Bone marrow (tissue), 2 donors: ENCODE results near the gene ZKSCAN1.
"Not testable (repeated sequence)": the region's sequence is repeated elsewhere in the genome, so short reads cannot be mapped to it uniquely, and the experiment has no call there.

Source experiments
- DNase-seq, 2 donors: peaks; one replicate each; lab custom pipeline; 2025; lab: John Stamatoyannopoulos, UW

The ZKSCAN1 gene

GRCh38 chr7:100015232-100016214 is at the start of gene ZKSCAN1:
Gene ZKSCAN1 (plus strand): TSS chr7:100015596. CDS start chr7:100023507, 7,911 bp downstream.
- DNase-seq: peak; percentile 62 to 77

- DNase-seq: no peak
These were observed 46.1 kb upstream of the ZKSCAN1 start for GRCh38 chr7:99969298-99969697.

- not testable (repeated sequence) for DNase-seq
These were observed 45.6 kb upstream of the ZKSCAN1 start for GRCh38 chr7:99969813-99970212.

GRCh38 chr7:99971242-99971641 is 44.2 kb upstream of the ZKSCAN1 start:
- no peak for DNase-seq

GRCh38 chr7:99973817-99974216 is 41.6 kb upstream of the ZKSCAN1 start:
- DNase-seq: not testable (repeated sequence)

- DNase-seq: no peak
These were observed 40.7 kb upstream of the ZKSCAN1 start for GRCh38 chr7:99974681-99975080.

GRCh38 chr7:99975782-99976521 is 39.4 kb upstream of the ZKSCAN1 start, which contains the start of gene AZGP1:
Gene AZGP1 (minus strand): TSS chr7:99976031. CDS start chr7:99976020, 11 bp downstream.
- DNase-seq: no peak

GRCh38 chr7:99976626-99977025 is 38.8 kb upstream of the ZKSCAN1 start:
- no peak for DNase-seq

- peak; percentile 10 to 11 for DNase-seq
These were observed 35.6 kb upstream of the ZKSCAN1 start for GRCh38 chr7:99979814-99980225.

GRCh38 chr7:99980448-99980872 is 34.9 kb upstream of the ZKSCAN1 start:
- DNase-seq: not testable (repeated sequence)

GRCh38 chr7:99981066-99981465 is 34.3 kb upstream of the ZKSCAN1 start:
- DNase-seq: not testable (repeated sequence)

- DNase-seq: no peak
These were observed 30.8 kb upstream of the ZKSCAN1 start for GRCh38 chr7:99984593-99984992.

GRCh38 chr7:99987306-99987705 is 28.1 kb upstream of the ZKSCAN1 start:
- DNase-seq: not testable (repeated sequence)

- no peak for DNase-seq
These were observed 27.6 kb upstream of the ZKSCAN1 start for GRCh38 chr7:99987846-99988245.

- DNase-seq: no peak
These were observed 24.9 kb upstream of the ZKSCAN1 start for GRCh38 chr7:99990460-99990852.

- DNase-seq: not testable (repeated sequence)
These were observed 23.9 kb upstream of the ZKSCAN1 start for GRCh38 chr7:99991543-99991942.

- DNase-seq: no peak
These were observed 22.9 kb upstream of the ZKSCAN1 start for GRCh38 chr7:99992330-99993038.

GRCh38 chr7:99994819-99995218 is 20.6 kb upstream of the ZKSCAN1 start:
- no peak for DNase-seq

- DNase-seq: no peak
These were observed 18.4 kb upstream of the ZKSCAN1 start for GRCh38 chr7:99996755-99997544.

- DNase-seq: peak in 1 of 2 donors; percentile 56
These were observed 17.8 kb upstream of the ZKSCAN1 start for GRCh38 chr7:99997545-99998137.

- DNase-seq: no peak
These were observed 15.2 kb upstream of the ZKSCAN1 start for GRCh38 chr7:100000239-100000638.
